GM19035 (cell line): ENCODE data around the gene PXMP2.

Source experiments
- ATAC-seq: cut with Tn5 transposase; IDR thresholded peaks from one replicate; pipeline ENCODE4 v1.9.1; 2021; ENCODE audit not compliant: unreplicated experiment

The PXMP2 gene

DNA sequence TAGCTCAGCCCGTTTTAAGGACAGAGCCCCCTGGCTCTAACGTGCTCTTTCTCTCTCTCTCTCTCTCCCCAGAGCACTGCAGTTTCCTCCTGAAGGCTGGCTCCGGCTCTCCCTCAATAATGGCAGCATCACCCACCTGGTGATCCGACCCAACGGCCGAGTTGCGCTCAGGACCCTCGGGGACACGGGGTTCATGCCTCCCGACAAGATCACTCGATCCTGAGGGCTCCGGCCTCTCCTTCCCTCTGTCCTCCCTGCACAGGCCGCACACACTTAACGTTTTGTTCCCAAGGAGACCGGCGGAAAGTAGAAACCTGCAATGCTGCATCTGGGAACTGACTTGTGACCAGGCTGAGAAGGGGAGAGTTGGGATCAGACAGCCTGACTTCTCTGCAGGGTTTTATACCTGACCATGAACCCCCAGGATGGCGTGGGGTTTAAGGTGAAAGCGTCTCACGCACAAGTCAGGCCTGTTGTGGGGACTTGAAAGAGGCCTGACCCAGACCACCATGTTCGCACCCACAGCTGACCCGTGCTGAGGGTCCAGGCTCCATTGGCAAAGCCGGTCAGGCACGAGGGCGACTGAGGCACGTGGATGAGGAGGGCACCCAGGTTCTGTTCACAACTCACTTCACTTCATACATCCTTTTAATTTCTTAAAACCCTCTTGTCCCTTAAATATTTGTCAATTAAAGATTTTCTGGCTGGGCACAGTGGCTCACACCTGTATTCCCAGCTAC lies 33.4 kb downstream of the PXMP2 start:
- ATAC-seq: no peak

DNA sequence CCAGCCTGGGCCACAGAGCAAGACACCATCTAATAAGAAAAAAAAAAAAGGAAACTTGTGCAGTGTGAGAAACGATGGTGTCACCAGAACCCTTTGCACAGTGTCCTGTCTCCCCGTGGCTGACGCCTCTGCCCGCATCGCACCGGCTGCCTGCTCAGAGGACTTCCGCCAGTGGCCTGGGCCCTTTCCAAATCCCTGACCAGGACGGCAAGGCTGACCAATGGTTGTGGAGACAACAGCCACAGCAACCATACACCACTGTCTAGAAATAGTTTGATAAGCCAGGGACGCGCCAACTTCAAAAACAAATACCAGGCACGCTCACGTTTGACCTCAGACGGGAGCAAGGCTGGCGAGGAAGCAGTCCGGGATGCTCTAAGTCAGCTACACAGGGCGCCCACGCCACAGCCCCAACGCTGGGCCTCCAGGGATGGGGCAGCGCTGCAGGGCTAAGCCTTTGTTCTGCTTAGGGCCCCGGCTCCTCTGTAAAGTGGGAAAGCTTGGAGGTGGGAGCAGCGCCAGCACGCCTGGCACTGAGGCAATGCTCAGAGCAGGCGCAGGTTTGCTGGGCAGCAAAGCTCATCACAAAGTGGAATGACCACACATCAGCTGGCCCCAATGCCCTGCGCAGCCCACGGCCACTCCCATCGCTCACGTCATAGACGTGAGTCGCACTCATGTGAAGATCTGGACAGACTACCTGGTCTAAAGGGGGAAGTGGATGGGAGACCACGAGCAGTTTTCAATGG lies 35.8 kb downstream of the PXMP2 start:
- no peak for ATAC-seq

DNA sequence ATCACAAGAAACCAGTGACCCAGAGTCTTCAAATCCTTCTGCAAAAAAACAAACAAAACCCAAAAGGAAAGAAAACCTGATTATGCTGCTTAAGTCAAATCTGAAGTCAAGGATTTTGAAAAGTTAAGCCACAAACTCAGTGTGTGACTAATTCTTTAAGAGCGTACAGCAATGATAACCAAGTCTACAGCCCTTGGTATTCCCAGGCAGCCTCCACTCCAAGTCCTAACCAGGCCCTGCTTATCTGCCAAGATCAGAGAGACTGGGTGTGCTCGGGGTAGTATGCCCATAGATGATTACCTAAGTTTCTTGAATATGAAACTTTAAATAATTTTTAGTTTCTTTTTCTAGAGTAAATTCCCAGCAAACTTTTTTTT lies 36.4 kb downstream of the PXMP2 start:
- ATAC-seq: no peak

DNA sequence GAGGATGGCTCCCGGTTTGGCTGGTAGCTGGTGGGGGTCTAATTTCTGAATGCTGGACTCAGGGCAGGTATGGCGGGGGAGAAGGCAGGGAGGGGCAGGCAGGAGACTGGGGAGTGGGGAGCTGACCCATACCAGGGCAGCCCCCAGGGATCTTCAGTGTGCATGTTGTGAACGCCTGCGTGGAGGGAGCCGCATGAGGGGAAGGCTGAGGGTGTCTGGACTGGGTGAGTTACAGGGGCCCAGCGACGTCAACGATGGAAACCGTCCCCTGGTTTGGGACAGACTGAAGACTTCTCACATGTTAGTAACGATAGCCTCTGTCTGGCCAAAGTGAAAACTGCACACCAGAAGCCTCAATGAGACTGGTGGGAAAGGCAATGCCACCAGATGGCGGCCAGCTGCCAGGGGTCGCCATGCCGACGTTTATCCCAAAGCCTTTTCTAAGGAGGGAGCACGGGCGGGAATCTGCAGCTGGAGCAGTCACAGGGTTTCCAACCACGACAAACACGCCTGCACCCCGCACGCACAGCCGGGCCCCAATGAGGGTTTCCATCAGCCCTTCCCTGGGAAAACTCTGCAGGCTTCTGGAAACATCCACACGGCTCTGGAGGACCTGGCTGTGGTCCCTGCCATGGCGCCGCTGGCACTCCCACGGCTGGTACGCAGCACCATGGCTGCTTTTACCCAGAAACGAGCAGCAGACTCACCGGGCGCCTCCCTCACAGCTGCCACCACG lies 37.3 kb downstream of the PXMP2 start:
- ATAC-seq: no peak

DNA sequence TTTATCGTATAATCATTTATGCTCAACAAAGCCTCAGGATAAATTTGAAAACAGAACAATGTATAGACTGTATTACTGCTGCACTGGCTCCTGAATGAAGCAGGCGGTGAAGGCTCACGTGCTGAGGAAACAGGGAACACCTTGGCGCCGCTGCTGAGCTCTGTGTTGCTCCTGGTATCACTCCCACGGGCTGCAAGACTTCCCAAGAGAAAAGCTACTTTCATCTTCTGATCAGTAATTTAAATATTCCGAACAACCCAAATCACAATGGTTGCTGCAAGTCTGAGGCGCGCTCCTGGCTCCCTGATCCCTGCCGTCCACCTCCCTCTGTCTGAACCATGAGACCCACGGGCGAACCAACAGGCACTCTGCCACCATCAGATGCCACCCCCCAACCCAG lies 39.0 kb downstream of the PXMP2 start:
- ATAC-seq: no peak

DNA sequence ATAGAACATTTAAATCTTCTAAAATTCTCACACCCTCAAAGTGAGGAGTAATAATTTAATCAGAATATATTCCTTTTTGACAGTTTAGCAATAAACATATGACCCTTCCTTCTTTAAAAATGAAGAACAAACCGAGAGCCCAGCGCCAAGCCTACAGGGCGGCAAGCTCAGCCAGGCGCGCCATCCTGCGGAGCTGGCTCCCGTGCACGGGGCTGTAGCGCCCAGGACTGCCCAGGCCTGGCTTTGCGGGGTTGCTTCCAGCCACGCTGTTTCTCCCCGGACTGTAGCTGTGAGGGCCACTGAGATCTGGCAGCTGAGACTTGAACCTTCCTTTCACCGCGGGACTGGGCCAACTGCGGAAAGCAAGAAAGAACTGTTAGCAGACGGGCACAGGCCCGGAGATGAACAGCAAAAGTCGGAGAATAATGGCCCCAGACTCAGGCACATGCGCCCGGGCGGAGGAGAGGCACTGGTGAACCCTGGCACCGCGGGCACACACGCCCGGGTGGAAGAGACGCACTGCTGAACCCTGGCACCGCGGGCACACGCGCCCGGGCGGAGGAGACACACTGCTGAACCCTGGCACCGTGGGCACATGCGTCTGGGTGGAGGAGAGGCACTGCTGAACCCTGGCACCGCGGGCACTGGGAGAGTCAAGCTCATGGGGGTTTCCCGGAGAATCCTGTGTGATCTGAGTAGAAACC lies 39.9 kb downstream of the PXMP2 start:
- ATAC-seq: no peak

DNA sequence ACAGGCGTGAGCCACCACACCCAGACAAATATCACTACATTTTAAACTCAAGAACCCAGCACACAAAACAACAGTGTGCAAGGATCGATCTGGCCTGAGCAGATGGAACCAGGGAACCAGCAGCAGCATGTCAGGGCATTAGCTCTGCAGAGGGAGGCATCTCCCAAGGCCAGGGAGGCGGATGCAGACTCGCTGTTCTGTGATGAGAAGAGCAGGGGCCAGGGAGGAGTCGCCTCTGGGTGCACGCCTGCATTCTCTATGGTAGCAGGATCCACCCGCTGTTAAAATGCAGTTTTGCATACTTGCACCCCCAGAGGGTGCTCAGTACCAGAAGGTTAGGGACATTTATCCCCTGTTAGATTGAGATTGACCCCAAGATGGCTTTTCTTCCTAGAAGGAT lies 41.1 kb downstream of the PXMP2 start:
- no peak for ATAC-seq

DNA sequence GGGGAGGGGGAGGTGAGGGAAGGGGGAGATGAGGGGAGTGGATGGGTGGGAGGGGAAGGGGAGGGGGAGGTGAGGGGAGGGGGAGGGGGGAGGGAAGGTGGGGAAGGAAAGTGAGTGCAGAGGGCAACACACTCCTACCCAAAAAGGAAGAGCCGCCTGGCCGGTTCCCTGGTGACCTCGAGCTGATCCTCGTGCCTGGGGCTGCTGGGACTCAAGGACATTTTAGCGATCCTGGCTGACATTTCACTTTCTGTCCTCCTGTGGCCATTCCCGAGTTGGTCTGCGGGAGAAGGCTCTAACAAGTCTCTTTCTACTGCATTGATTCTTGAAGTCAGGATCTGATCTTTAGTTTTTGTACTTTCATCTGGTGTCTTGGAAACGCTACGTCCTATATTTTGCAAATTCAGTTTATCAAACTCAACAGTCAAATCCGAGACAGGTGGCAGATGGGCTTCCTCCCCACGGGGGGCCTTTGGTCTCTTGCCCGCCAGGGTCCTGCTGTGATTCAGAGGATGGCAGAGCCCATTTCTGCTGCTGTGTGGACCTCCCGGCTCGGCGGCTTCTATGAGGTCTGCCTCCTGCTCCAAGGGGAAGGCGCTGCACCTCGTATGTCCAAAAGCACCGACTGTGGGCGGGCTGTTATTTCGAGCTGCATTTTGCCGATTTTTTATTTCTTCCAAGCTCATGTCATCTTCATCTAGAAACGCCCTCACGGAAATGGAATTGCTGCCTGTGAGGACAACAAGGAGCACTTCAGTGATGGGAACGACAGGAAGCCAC lies 42.3 kb downstream of the PXMP2 start:
- no peak for ATAC-seq

DNA sequence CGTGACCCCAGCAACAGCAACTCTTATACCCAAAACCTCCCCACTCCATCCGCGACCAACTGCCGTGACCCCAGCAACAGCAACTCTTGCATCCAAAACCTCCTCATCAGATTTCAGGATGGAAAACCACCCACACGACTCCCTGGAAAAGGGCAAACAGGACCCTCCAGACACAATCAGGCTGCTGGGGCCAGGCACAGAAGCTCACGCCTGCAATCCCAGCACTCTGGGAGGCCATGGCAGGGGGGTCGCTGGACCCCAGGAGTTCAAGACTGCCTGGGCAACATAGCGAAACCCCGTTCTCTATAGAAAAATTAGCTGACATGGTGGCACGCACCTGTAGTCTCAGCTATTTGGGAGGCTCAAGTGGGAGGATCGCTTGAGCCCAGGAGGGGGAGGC lies 43.0 kb downstream of the PXMP2 start:
- ATAC-seq: no peak

DNA sequence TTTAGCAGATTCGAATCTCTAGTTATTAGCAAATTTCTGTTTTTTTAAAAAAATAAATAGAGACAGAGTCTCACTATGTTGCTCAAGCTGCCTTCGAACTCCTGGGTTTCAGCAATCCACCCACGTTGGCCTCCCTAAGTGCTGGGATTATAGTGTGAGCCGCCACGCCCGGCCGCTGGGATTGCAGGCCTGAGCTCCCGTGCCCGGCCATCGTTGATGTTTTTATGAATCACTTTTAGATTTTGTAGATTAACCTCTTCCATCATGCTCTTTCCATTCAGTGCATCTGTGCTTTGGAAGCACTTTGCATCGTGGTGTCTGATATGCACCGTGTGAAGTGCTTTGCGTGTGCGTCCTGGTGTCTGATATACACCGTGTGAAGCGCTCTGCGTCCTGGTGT lies 44.2 kb downstream of the PXMP2 start:
- no peak for ATAC-seq

DNA sequence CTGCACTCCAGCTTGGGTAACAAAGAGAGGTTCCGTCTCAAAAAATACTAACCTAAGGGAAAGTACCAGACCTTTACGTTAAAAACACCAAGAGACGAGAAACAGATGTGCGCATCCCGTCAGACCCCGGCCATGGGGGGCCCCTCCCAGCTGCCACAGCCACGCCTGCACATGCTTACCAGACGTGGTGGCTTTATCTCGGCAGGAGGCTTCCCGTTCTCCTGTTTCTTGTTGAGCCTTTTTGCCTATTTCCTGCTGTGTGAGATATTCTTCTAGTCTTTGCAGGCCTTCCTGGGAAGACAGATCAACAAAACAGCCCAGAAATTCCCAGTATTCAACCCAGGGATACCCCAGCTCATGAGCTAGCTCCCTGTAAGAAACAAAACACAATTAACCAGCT lies 46.8 kb downstream of the PXMP2 start:
- no peak for ATAC-seq

DNA sequence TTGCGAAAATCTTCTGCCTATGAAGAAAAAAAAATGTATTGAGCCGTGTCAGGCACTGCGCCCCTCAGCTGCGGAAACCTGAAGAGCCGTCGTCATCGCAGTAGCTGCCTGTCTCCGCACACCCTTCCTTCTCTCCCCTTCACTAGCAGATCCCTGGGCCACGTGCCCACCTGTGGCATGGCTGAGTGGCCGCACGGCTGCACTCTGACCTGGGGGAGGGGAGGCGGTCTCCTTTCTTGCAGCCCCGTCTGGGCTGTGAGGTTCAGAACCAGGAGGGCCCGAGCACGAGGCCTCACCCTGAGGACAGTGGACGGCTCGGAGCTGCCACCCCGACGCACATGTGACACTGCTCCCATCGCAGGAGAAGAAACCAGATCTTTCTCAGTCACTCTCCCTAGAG lies 48.1 kb downstream of the PXMP2 start:
- ATAC-seq: no peak

DNA sequence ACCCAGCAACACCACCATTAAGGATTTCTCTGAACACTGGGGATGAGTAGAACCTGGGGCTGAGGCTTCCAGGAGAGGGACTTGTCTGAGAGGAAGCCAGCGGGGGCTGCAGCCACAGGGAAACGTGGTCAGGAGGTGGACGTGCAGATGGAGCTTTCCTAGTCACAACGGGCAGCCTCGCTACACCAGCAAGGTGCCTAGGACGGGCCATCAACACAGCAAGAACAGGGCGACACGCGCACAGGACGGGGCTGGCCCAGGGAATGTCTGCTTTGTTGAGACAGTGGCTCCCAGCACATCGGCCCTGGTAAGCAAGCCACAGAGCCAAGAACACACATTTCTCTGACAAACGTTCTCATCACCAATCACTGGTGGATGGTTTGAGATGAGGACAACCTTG lies 49.0 kb downstream of the PXMP2 start:
- no peak for ATAC-seq

DNA sequence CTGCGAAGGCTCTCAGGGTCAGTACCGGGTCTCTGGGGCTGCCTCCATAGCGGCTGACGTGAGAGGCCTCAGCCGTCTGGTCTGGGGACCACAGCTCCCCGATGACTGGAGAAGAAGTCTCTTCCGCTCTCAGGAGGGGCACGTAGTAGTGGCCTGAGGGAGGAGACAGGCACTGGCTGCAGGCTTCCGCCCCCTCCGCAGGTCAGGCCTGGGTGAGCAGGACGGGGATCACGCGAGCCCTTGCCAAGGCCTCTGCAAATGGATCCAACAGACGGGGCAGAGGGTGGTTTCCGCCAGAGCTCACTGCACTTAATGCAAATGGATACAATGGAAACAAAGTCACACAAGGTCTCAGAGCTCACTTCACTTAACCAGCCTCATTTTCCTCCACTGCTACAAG lies 49.5 kb downstream of the PXMP2 start:
- no peak for ATAC-seq

DNA sequence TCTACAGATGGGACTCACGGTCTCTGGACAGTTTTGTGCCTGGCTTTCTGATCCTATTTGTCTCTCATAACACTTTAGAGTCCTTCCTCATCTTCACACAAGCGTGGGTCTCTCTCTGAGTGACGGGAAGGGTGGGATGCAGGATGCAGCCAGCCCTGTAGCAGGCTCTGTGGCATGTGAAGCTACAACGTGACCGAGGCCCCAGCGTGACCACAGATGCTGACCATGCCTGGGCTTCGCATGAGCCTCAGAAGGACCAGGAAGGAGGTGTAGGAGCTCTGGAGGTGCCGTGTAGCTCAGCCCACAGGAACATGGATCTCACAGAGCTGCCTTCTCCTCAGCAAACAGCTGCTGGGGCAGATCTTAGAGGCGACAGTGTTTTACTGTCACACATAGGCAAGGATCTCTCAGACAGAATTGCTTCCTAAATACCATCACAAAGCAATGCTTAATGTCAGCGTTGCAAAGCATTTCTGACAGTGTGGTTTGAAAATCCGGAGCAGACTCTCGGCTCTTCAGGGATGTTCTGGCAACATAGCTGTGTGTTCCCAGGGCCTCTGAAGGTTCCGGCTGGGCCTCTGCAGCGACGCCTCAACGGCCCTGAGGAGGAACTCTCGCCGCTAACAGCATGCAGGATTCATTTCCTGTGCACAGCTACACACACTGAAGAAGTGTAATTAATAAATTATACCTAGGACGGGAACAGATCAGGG lies 52.4 kb downstream of the PXMP2 start:
- ATAC-seq: no peak

DNA sequence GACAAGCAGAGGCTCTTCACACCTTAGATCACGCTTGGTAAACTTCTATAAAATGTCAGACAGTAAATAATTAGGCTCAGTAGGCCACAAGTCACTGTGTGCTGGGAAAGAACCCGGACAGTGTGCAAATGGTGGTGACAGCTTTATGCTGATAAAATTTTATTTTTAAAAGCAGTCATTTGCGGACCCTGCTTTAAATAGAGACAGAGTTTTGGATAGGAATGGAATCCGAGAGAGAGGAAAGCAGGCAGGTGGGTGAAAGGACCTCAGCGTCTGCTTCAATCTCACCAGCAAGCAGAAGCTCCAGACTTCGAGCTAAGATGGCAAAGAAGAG lies 52.9 kb downstream of the PXMP2 start:
- no peak for ATAC-seq

DNA sequence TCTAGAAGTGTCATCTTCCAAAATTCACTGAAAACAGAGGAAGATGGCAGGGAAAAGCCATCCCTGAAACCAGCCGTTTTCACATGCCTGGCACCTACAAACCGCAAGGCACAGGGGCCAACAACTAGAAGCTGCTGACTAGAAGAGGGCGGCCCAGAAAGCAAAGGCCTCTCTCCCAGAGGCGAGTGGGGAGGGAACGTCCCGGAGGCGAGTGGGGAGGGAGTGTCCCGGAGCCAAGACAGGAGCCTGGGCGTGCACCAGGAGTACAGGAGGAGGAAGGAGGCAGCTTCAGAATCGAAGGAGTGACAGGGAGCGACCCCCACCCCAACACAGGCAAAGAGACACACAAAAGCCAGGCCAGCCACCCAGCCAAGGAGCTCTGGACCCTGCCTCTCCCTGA lies 53.3 kb downstream of the PXMP2 start:
- no peak for ATAC-seq

DNA sequence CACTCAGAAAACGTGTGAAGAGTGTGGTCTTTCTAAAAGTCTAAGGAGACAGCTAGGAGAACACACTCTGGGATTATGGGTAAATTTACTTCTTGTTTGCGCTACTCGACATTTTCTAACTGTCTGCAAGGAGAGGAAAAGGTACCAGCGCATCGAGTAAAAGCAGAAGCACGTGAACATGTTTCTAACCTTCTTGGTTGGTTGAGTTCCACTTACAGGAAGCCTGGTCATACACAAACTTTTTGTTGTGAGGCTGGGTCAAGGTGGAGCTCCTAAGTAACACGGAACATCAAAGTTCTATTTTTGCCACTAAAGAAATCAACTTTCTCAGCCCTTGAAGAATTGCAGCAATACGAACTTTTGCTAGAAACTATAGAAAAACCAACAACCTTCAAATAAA lies 54.2 kb downstream of the PXMP2 start:
- no peak for ATAC-seq

DNA sequence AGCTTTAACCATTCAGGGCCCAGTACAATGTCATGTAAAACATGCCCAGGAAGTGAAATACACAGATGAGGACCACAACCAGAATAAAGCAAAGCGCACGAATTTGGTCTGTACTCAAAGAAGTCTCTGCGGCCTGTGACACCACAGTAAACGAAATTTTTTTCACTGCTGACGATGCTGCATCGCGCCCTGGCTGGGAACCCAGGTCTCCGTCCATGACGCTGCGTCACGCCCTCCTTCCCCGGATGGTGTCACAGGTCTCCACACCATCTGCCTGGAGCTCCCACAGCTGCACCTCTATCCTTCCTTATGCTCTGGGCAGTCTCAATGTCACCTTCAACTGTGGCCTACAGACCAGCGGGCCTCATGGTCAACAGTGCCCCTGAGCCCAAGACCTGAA lies 56.4 kb downstream of the PXMP2 start:
- no peak for ATAC-seq

DNA sequence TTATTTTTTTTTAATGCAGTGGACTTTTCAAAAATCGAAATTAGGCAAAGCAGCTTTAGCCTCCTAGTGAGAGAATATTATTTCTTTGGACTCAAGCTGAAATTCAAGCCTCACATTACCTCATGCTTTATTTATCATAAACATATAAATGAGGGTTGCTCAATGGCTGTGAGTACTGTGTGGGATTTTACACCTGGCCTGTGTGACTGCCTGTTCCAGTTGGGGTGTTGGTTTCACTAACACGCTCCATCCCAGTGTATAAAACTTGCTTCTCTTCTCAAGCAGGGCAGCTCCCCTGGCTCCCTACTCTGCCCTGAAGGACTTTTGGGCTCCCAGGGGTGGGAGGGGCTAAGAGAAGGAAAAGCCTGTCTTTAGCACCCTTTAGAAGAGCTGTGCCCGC lies 59.2 kb downstream of the PXMP2 start:
- no peak for ATAC-seq
